Measurements from ENCODE around the gene IRF5. TPM values are rescaled to one million over a fixed set of nuclear protein-coding genes. Genes with fewer than 3 reads are reported as not detected.
A peak's percentile ranks its signal among the peaks of the same experiment; 100 is the strongest.

IRF5 gene
- total and polyA plus RNA-seq, 9 donors, result 1.6 to 3.5 (median 2.5) TPM

- no peak overlapping the region for H3K4me3 ChIP-seq (ENCODE audit: low read length)
- H3K27me3 ChIP-seq (ENCODE audit: control insufficient read depth, insufficient read depth, low read length), result peaks cover 77% of the 10 kb centered on the region
- WGBS (ENCODE audit: insufficient coverage), result 32% methylated on average over 7 of the region's 11 CpGs
- H3K9me3 ChIP-seq (replicated peaks; ENCODE audit: control insufficient read depth, low read depth, low read length), result no peaks in the 10 kb centered on the region
- no peaks in the 10 kb centered on the region for H3K36me3 ChIP-seq (ENCODE audit: control insufficient read depth, insufficient read depth, low read length)
- no peak overlapping the region for H3K27ac ChIP-seq (ENCODE audit: low read length)
- peaks cover 21% of the 10 kb centered on the region for H3K4me1 ChIP-seq (ENCODE audit: control insufficient read depth, insufficient read depth, low read length)
- no peak for DNase-seq
Observed at GRCh38 chr7:128914566-128915151, 23.1 kb upstream of the IRF5 start.

GRCh38 chr7:128915271-128915819 is 22.4 kb upstream of the IRF5 start:
- Histone ChIP-seq H3K36me3 (ENCODE audit: control insufficient read depth, insufficient read depth, low read length) (no peaks in the 10 kb centered on the region), H3K27me3 (ENCODE audit: control insufficient read depth, insufficient read depth, low read length) (peaks cover 76% of the 10 kb centered on the region), H3K27ac (ENCODE audit: low read length) (no peak overlapping the region), H3K9me3 (replicated peaks; ENCODE audit: control insufficient read depth, low read depth, low read length) (no peaks in the 10 kb centered on the region), H3K4me3 (ENCODE audit: low read length) (no peak overlapping the region), H3K4me1 (ENCODE audit: control insufficient read depth, insufficient read depth, low read length) (peaks cover 15% of the 10 kb centered on the region)
- under 1% methylated on average over 23 of the region's 34 CpGs for WGBS (ENCODE audit: insufficient coverage)
- DNase-seq, result no peak

- Histone ChIP-seq H3K36me3 (ENCODE audit: control insufficient read depth, insufficient read depth, low read length) (no peaks in the 10 kb centered on the region), H3K9me3 (replicated peaks; ENCODE audit: control insufficient read depth, low read depth, low read length) (no peaks in the 10 kb centered on the region), H3K4me1 (ENCODE audit: control insufficient read depth, insufficient read depth, low read length) (peaks cover 17% of the 10 kb centered on the region), H3K27me3 (ENCODE audit: control insufficient read depth, insufficient read depth, low read length) (peaks cover 77% of the 10 kb centered on the region), H3K4me3 (ENCODE audit: low read length) (no peak overlapping the region), H3K27ac (ENCODE audit: low read length) (no peak overlapping the region)
- no peak for DNase-seq
- 13% methylated on average over 65 of the region's 69 CpGs for WGBS (ENCODE audit: insufficient coverage)
Observed at GRCh38 chr7:128915841-128916642, 21.7 kb upstream of the IRF5 start.

DNA sequence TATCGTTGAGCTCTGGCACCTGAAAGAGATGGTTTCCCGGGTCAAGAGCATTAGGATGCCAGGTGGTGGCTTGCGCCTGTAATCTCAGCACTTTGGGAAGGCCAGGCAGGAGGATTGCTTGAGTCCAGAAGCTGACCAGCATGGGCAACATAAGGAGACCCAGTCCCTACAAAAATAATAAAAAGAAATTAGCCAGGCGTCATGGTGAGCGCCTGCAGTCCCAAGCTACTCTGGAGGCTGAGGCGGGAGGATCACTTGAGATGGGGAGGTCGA is 21.1 kb upstream of the IRF5 start:
- Histone ChIP-seq H3K4me1 (ENCODE audit: control insufficient read depth, insufficient read depth, low read length) (peaks cover 12% of the 10 kb centered on the region), H3K9me3 (replicated peaks; ENCODE audit: control insufficient read depth, low read depth, low read length) (no peaks in the 10 kb centered on the region), H3K27ac (ENCODE audit: low read length) (no peak overlapping the region), H3K4me3 (ENCODE audit: low read length) (no peak overlapping the region), H3K36me3 (ENCODE audit: control insufficient read depth, insufficient read depth, low read length) (no peaks in the 10 kb centered on the region), H3K27me3 (ENCODE audit: control insufficient read depth, insufficient read depth, low read length) (peaks cover 76% of the 10 kb centered on the region)
- no peak for DNase-seq
- 84% methylated on average over 5 of the region's 7 CpGs for WGBS (ENCODE audit: insufficient coverage)

DNA sequence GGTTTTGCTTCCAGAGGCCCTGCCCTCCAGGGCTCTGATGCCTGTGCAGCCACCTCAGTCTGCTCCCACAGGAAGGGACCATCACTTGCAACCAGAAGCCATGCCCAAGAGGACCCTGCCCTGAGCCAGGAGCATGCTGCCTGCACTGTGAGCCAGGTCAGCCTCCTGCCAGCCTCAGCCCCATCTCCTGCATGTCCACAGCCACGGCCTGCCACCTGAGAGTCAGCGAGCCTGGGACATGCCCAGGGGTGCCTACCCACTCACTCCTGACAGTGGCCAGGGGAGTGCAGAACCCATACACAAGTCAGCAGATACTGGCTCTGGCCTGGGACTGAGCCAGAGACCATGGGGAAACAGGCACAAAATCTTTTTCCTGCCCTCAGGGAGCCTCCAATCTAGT is 20.6 kb upstream of the IRF5 start:
- Histone ChIP-seq H3K4me3 (ENCODE audit: low read length) (no peak overlapping the region), H3K36me3 (ENCODE audit: control insufficient read depth, insufficient read depth, low read length) (no peaks in the 10 kb centered on the region), H3K27ac (ENCODE audit: low read length) (no peak overlapping the region), H3K27me3 (ENCODE audit: control insufficient read depth, insufficient read depth, low read length) (peaks cover 76% of the 10 kb centered on the region), H3K4me1 (ENCODE audit: control insufficient read depth, insufficient read depth, low read length) (peaks cover 10% of the 10 kb centered on the region), H3K9me3 (replicated peaks; ENCODE audit: control insufficient read depth, low read depth, low read length) (no peaks in the 10 kb centered on the region)
- DNase-seq, result no peak
- WGBS (ENCODE audit: insufficient coverage), result no CpG with 5 or more reads among the region's 2 CpGs

DNA sequence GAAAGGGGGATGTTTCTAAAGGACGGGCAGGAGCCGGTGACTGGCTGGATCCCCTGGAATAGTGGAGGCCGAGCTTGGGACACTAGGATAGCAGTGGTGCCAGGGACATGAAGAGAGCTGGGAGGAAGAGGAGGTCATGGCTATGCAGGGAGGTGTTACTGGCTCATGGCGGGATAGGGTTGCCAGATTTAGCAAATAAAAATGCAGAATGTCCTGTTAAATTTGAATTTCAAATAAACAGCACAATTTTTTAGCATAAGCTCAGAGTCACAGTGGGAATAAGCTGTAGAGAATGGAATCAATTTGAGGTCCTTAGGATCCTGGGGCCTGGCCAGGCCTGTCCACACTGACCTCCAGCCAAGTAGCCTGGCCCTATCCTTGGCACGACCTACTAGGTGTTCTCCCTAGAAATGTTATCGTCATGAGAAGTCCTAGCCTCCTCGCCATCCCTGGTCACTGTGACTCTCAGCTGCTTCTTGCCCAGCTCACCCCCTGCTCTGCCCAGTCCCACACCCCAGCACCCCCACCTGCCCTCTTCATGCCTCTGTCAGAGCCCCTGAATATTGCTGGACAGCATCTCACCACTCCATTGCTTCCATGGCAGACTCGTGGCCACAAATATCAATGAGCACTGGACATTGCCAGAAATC is 19.6 kb upstream of the IRF5 start:
- peaks cover 81% of the 10 kb centered on the region for H3K27me3 ChIP-seq (ENCODE audit: control insufficient read depth, insufficient read depth, low read length)
- H3K36me3 ChIP-seq (ENCODE audit: control insufficient read depth, insufficient read depth, low read length), result no peaks in the 10 kb centered on the region
- H3K4me1 ChIP-seq (ENCODE audit: control insufficient read depth, insufficient read depth, low read length), result peaks cover 10% of the 10 kb centered on the region
- no peak overlapping the region for H3K4me3 ChIP-seq (ENCODE audit: low read length)
- no peak for DNase-seq
- no peaks in the 10 kb centered on the region for H3K9me3 ChIP-seq (replicated peaks; ENCODE audit: control insufficient read depth, low read depth, low read length)
- 72% methylated on average over 7 of the region's 8 CpGs for WGBS (ENCODE audit: insufficient coverage)
- H3K27ac ChIP-seq (ENCODE audit: low read length), result no peak overlapping the region

- Histone ChIP-seq H3K36me3 (ENCODE audit: control insufficient read depth, insufficient read depth, low read length) (no peaks in the 10 kb centered on the region), H3K4me3 (ENCODE audit: low read length) (no peak overlapping the region), H3K4me1 (ENCODE audit: control insufficient read depth, insufficient read depth, low read length) (peaks cover 10% of the 10 kb centered on the region), H3K27me3 (ENCODE audit: control insufficient read depth, insufficient read depth, low read length) (peaks cover 76% of the 10 kb centered on the region), H3K9me3 (replicated peaks; ENCODE audit: control insufficient read depth, low read depth, low read length) (no peaks in the 10 kb centered on the region), H3K27ac (ENCODE audit: low read length) (no peak overlapping the region)
- 81% methylated on average over 6 of the region's 6 CpGs for WGBS (ENCODE audit: insufficient coverage)
- DNase-seq, result no peak
Observed at GRCh38 chr7:128919241-128919640, 18.5 kb upstream of the IRF5 start.

DNA sequence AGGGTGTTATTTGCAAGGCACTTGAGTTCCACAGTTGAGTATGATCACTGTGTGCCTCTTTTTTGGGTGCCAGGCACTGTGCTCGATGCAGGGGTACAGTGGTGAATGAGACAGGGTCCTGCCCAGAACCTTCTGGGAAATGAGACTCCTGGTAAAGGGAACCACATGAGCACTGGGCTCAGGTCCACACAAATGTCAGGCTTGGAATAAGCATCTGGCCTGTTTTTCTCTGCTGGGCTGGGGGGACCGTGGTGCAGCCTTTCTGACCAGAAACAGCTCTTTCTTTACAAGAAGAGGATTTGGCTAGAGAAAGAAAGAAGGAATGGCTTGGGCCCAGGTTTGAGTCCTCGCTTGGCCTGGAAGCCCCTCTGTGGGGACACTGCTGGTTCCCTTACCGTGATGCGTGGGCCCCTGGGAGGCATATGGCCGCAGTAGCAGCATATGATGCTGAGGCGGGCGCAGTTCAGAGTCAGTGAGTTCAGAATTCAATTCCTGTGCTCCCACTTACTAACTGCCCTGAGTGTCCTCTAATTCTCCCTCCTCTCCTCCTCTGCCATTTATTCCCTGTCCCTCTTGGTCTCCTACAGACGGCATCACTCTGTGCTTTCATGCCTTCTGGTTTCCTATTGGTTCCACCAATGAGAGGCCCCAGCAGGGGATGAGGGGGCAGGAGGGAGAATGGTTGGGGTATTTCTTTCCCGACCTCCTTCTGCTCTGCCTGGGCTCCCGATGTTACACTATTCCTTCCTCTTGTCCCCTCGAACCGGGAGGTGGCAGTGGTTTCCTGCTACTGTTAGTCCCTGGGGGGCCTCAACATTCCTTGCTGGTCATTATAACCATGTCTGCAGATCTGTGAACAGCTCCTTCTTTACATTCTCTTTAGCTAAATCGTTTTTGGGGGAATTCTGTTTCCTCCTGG is 17.6 kb upstream of the IRF5 start:
- H3K9me3 ChIP-seq (replicated peaks; ENCODE audit: control insufficient read depth, low read depth, low read length), result no peaks in the 10 kb centered on the region
- WGBS (ENCODE audit: insufficient coverage), result 45% methylated on average over 8 of the region's 14 CpGs
- no peak overlapping the region for H3K27ac ChIP-seq (ENCODE audit: low read length)
- no peaks in the 10 kb centered on the region for H3K36me3 ChIP-seq (ENCODE audit: control insufficient read depth, insufficient read depth, low read length)
- H3K27me3 ChIP-seq (ENCODE audit: control insufficient read depth, insufficient read depth, low read length), result peaks cover 68% of the 10 kb centered on the region
- DNase-seq, result peak; percentile 53
- peaks cover 10% of the 10 kb centered on the region for H3K4me1 ChIP-seq (ENCODE audit: control insufficient read depth, insufficient read depth, low read length)
- no peak overlapping the region for H3K4me3 ChIP-seq (ENCODE audit: low read length)

DNA sequence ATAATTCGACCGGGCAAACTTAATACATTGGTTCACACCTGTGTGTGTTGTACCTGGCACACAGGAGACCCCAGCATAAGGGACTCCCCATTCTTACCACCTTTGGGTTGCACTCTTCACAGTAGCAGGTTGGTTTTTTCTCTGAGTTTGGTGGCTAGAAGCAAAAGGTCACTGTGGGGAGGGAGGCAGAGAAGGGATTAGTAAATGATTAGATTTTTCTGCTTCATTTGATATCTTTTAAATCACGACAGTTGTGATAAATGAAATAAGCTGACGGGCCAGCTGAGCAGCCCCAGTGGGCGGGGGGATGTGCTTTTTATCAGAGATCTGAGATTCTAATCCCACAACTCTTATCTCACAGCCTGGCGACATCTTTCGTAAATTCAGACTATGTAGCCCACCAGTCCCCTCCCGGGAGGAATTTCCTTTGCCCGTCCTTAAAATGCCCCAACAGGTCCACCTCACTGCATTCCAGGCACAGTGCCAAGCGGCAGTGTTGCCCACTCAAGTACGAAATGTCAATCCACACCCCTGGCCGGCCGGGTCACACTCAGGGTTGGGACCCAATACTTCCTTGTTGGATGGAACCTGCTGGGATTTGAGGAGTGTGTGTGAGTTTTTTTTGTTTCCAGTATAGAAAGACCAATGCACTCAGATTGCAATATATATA is 16.7 kb upstream of the IRF5 start:
- Histone ChIP-seq H3K4me3 (ENCODE audit: low read length) (no peak overlapping the region), H3K4me1 (ENCODE audit: control insufficient read depth, insufficient read depth, low read length) (peaks cover 7% of the 10 kb centered on the region), H3K27me3 (ENCODE audit: control insufficient read depth, insufficient read depth, low read length) (peaks cover 58% of the 10 kb centered on the region), H3K36me3 (ENCODE audit: control insufficient read depth, insufficient read depth, low read length) (no peaks in the 10 kb centered on the region), H3K9me3 (replicated peaks; ENCODE audit: control insufficient read depth, low read depth, low read length) (no peaks in the 10 kb centered on the region), H3K27ac (ENCODE audit: low read length) (no peak overlapping the region)
- no peak for DNase-seq
- WGBS (ENCODE audit: insufficient coverage), result 76% methylated on average over 6 of the region's 13 CpGs

Measured in muscle of leg (tissue), 11 donors.